Parathyroid adenoma (tissue), 2 donors: ENCODE results near the gene SLC4A4.

ENCODE experiments used
- H2AFZ ChIP-seq: fragments of 300-600 bp; sonication (generic); one replicate; pipeline ENCODE4 v1.7.0; 2017; ENCODE audit warnings: antibody characterized with exemption, mild to moderate bottlenecking
- H3K27ac ChIP-seq: fragments of 300-600 bp; sonication (generic); one replicate; pipeline ENCODE4 v1.7.0; 2017
- H3K27me3 ChIP-seq: fragments of 300-600 bp; sonication (generic); one replicate; pipeline ENCODE4 v1.7.0; 2017; ENCODE audit warnings: low read length; ENCODE audit not compliant: control insufficient read depth, insufficient read depth
- H3K36me3 ChIP-seq: fragments of 300-600 bp; sonication (generic); one replicate; pipeline ENCODE4 v1.7.0; 2017; ENCODE audit warnings: low read length; ENCODE audit not compliant: control insufficient read depth, insufficient read depth
- H3K4me1 ChIP-seq: fragments of 300-600 bp; sonication (generic); one replicate; pipeline ENCODE4 v1.7.0; 2017; ENCODE audit warnings: control low read depth
- H3K4me2 ChIP-seq: fragments of 300-600 bp; sonication (generic); one replicate; pipeline ENCODE4 v1.7.0; 2017; ENCODE audit warnings: low read length
- H3K4me3 ChIP-seq: fragments of 300-600 bp; sonication (generic); one replicate; pipeline ENCODE4 v1.7.0; 2017; ENCODE audit warnings: low read depth, low read length
- H3K79me2 ChIP-seq: fragments of 300-600 bp; sonication (generic); one replicate; pipeline ENCODE4 v1.7.0; 2017; ENCODE audit warnings: control low read depth
- H3K9ac ChIP-seq: fragments of 300-600 bp; sonication (generic); one replicate; pipeline ENCODE4 v1.7.0; 2017; ENCODE audit warnings: mild to moderate bottlenecking
- H3K9me3 ChIP-seq: fragments of 300-600 bp; sonication (generic); one replicate; pipeline ENCODE4 v1.7.0; 2017; ENCODE audit warnings: low read length; ENCODE audit not compliant: control insufficient read depth
- CTCF ChIP-seq: fragments of 300-600 bp; sonication (generic); IDR thresholded peaks from one replicate; pipeline ENCODE4 v1.7.0; 2017; ENCODE audit warnings: antibody characterized with exemption, mild to moderate bottlenecking
- donor health status: primary hyperparathyroidism.

The SLC4A4 gene

GRCh38 chr4:71377561-71377960, 38.7 kb downstream of the SLC4A4 start:
- no peaks in the 10 kb centered on the region for H3K27me3 ChIP-seq
- H3K36me3 ChIP-seq: no peaks in the 10 kb centered on the region
- H3K27ac ChIP-seq: no peak overlapping the region
- no peak overlapping the region for H3K9ac ChIP-seq
- no peak overlapping the region for H2AFZ ChIP-seq
- no peaks in the 10 kb centered on the region for H3K9me3 ChIP-seq
- no peak for TF ChIP-seq CTCF
- H3K4me1 ChIP-seq: no peaks in the 10 kb centered on the region
- H3K79me2 ChIP-seq: no peaks in the 10 kb centered on the region
- H3K4me2 ChIP-seq: no peak overlapping the region
- H3K4me3 ChIP-seq: no peak overlapping the region

DNA sequence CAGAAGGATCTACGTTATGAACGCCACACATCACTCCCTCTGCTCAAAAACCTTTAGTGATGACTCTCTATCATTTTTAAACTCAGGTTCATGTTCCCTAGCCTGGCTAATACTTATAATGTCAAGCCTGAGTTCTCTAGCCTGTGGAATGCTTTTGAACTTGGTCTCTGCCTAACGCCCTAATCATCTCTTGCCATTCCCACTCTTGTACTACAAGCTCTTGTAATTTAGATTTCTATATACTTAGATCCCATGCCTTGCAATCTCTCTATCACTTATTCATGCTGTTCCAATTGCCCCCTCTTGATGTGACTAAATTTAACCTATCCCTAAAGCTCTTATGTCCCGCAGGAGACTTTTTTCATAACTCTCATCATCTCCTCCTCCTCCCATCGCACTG, 40.3 kb downstream of the SLC4A4 start:
- H3K36me3 ChIP-seq: no peaks in the 10 kb centered on the region
- H3K4me2 ChIP-seq: no peak overlapping the region
- no peak overlapping the region for H3K27ac ChIP-seq
- H3K4me1 ChIP-seq: no peaks in the 10 kb centered on the region
- H2AFZ ChIP-seq: no peak overlapping the region
- no peaks in the 10 kb centered on the region for H3K9me3 ChIP-seq
- H3K4me3 ChIP-seq: no peak overlapping the region
- H3K9ac ChIP-seq: no peak overlapping the region
- H3K27me3 ChIP-seq: no peaks in the 10 kb centered on the region
- no peaks in the 10 kb centered on the region for H3K79me2 ChIP-seq
- no peak for TF ChIP-seq CTCF

GRCh38 chr4:71380788-71381187, 42.0 kb downstream of the SLC4A4 start:
- TF ChIP-seq CTCF: no peak
- H3K9me3 ChIP-seq: no peaks in the 10 kb centered on the region
- H3K4me3 ChIP-seq: no peak overlapping the region

GRCh38 chr4:71382125-71382899, 43.5 kb downstream of the SLC4A4 start:
- H3K4me3 ChIP-seq: no peak overlapping the region
- no peaks in the 10 kb centered on the region for H3K4me1 ChIP-seq
- H2AFZ ChIP-seq: no peak overlapping the region
- H3K79me2 ChIP-seq: no peaks in the 10 kb centered on the region
- H3K27me3 ChIP-seq: no peaks in the 10 kb centered on the region
- TF ChIP-seq CTCF: no peak
- H3K4me2 ChIP-seq: no peak overlapping the region
- H3K36me3 ChIP-seq: no peaks in the 10 kb centered on the region
- no peak overlapping the region for H3K9ac ChIP-seq
- H3K27ac ChIP-seq: no peak overlapping the region
- H3K9me3 ChIP-seq: no peaks in the 10 kb centered on the region

More at GRCh38 chr4:71380788-71381187, 42.0 kb downstream of the SLC4A4 start:
- Histone ChIP-seq H3K9ac (no peak overlapping the region), H3K4me1 (no peaks in the 10 kb centered on the region), H2AFZ (no peak overlapping the region), H3K27ac (no peak overlapping the region), H3K27me3 (no peaks in the 10 kb centered on the region), H3K4me2 (no peak overlapping the region), H3K79me2 (no peaks in the 10 kb centered on the region), H3K36me3 (no peaks in the 10 kb centered on the region)
